ENCODE data around the gene SYNGR2. TPM values are rescaled to one million over a fixed set of nuclear protein-coding genes. Genes with fewer than 3 reads are reported as not detected.
A peak's percentile ranks its signal among the peaks of the same experiment; 100 is the strongest.

SYNGR2 gene
- polyA plus RNA-seq, 3 donors: 270 to 402 (median 350) TPM

DNA sequence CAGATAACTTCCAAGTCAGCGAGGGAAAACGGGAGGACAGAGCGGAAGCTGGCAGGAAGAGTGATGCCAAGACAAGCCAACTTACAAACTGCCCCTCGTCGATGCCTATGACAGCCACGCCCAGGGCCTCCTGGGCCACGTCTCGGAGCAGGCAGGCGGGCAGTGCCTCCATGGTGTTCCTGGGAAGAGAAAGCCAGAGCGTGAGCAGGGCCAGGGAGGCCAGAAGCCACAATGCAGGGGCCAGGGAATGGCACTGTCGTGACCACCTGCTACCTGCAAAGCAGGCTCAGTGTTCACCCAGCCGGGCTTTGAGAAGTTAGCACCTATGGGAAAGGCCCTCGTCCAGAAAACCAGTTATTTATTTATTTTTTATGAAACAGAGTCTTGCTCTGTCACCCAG lies 14.1 kb downstream of the SYNGR2 start:
- Mint-ChIP-seq H3K36me3 (peaks cover 15 to 42% of the 10 kb centered on the region in 2 donors), H3K27me3 (ENCODE audit: low read depth in 3 of 3) (peaks cover 0 to 2% (median 0%) of the 10 kb centered on the region in 3 donors), H3K4me1 (peaks cover 33% of the 10 kb centered on the region), H3K27ac (peak overlapping the region in 3 of 7 donors; percentile 3 to 66 (median 45)), H3K9me3 (no peaks in the 10 kb centered on the region), H3K4me3 (no peak overlapping the region)
- Histone ChIP-seq H4K20me1 (ENCODE audit: insufficient read depth, low read length) (no peaks in the 10 kb centered on the region), H3K79me2 (ENCODE audit: insufficient read depth, low read length) (peaks cover 46% of the 10 kb centered on the region), H3K4me2 (replicated peaks; ENCODE audit: extremely low read depth, low read length, poor library complexity, severe bottlenecking) (no peak overlapping the region), H3K9me3 (replicated peaks in 1 of 2; ENCODE audit: control insufficient read depth in 1 of 2, insufficient read depth in 1 of 2, low read length in 2 of 2) (no peaks in the 10 kb centered on the region), H2AFZ (ENCODE audit: insufficient read depth, low read depth, low read length, poor library complexity, severe bottlenecking) (no peak overlapping the region), H3K9ac (ENCODE audit: insufficient read depth, low read length, poor library complexity, severe bottlenecking) (no peak overlapping the region), H3K4me3 (replicated peaks in 1 of 3; ENCODE audit: low read depth in 2 of 3, low read length in 3 of 3) (no peak overlapping the region), H3K36me3 (replicated peaks in 1 of 2; ENCODE audit: control insufficient read depth in 1 of 2, insufficient read depth in 2 of 2, low read length in 2 of 2) (peaks cover 0 to 4% of the 10 kb centered on the region in 2 donors), H3K27ac (ENCODE audit: low read depth in 1 of 2, low read length in 2 of 2) (no peak overlapping the region), H3K27me3 (ENCODE audit: control insufficient read depth in 2 of 2, insufficient read depth in 2 of 2, low read length in 2 of 2) (no peaks in the 10 kb centered on the region), H3K4me1 (ENCODE audit: control insufficient read depth in 1 of 2, insufficient read depth in 2 of 2, low read length in 2 of 2) (peaks cover 19 to 36% of the 10 kb centered on the region in 2 donors)
- 97% methylated on average over 13 of the region's 13 CpGs for WGBS (ENCODE audit: insufficient coverage)
- no peak for DNase-seq
- intact Hi-C loops (cut with micrococcal nuclease): no loop called here
- TF ChIP-seq, protein P1, sequence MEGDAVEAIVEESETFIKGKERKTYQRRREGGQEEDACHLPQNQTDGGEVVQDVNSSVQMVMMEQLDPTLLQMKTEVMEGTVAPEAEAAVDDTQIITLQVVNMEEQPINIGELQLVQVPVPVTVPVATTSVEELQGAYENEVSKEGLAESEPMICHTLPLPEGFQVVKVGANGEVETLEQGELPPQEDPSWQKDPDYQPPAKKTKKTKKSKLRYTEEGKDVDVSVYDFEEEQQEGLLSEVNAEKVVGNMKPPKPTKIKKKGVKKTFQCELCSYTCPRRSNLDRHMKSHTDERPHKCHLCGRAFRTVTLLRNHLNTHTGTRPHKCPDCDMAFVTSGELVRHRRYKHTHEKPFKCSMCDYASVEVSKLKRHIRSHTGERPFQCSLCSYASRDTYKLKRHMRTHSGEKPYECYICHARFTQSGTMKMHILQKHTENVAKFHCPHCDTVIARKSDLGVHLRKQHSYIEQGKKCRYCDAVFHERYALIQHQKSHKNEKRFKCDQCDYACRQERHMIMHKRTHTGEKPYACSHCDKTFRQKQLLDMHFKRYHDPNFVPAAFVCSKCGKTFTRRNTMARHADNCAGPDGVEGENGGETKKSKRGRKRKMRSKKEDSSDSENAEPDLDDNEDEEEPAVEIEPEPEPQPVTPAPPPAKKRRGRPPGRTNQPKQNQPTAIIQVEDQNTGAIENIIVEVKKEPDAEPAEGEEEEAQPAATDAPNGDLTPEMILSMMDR (IDR thresholded peaks at IDR 0.05): no peak

DNA sequence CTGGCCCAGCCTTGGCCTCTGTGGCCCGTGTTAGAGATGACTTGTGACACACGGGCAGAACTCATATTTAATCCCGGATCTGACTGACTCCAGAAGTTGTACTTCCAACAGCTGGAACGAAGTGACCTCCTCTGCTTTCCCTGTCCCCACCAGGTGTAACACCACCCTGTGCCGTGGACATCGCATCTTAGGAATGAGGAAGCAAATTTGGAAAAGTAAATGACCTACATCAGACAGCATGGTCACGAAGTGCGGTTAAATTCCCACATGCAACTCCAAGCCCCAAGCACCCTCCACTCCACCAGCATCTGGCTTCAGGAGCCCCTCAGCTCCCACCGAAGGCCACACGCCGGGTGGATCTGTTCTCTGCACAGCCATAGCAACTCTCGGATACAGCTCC lies 15.5 kb downstream of the SYNGR2 start:
- intact Hi-C loops (cut with micrococcal nuclease): no loop called here
- Histone ChIP-seq H3K27ac (ENCODE audit: low read depth in 1 of 2, low read length in 2 of 2) (no peak overlapping the region), H3K9ac (ENCODE audit: insufficient read depth, low read length, poor library complexity, severe bottlenecking) (no peak overlapping the region), H3K27me3 (ENCODE audit: control insufficient read depth in 2 of 2, insufficient read depth in 2 of 2, low read length in 2 of 2) (no peaks in the 10 kb centered on the region), H3K4me3 (replicated peaks in 1 of 3; ENCODE audit: low read depth in 2 of 3, low read length in 3 of 3) (no peak overlapping the region), H3K9me3 (replicated peaks in 1 of 2; ENCODE audit: control insufficient read depth in 1 of 2, insufficient read depth in 1 of 2, low read length in 2 of 2) (no peaks in the 10 kb centered on the region), H3K4me2 (replicated peaks; ENCODE audit: extremely low read depth, low read length, poor library complexity, severe bottlenecking) (no peak overlapping the region), H3K79me2 (ENCODE audit: insufficient read depth, low read length) (peaks cover 57% of the 10 kb centered on the region), H2AFZ (ENCODE audit: insufficient read depth, low read depth, low read length, poor library complexity, severe bottlenecking) (no peak overlapping the region), H3K4me1 (ENCODE audit: control insufficient read depth in 1 of 2, insufficient read depth in 2 of 2, low read length in 2 of 2) (peaks cover 33 to 49% of the 10 kb centered on the region in 2 donors), H4K20me1 (ENCODE audit: insufficient read depth, low read length) (no peaks in the 10 kb centered on the region), H3K36me3 (replicated peaks in 1 of 2; ENCODE audit: control insufficient read depth in 1 of 2, insufficient read depth in 2 of 2, low read length in 2 of 2) (peaks cover 0 to 4% of the 10 kb centered on the region in 2 donors)
- no peak overlapping the region for H3K27ac Mint-ChIP-seq
- no peak for DNase-seq
- peaks cover 42% of the 10 kb centered on the region for H3K4me1 Mint-ChIP-seq
- TF ChIP-seq, protein P1 (IDR thresholded peaks at IDR 0.05): no peak
- H3K9me3 Mint-ChIP-seq: no peaks in the 10 kb centered on the region
- H3K27me3 Mint-ChIP-seq (ENCODE audit: low read depth in 3 of 3): peaks cover 0 to 2% (median 0%) of the 10 kb centered on the region in 3 donors
- no peak overlapping the region for H3K4me3 Mint-ChIP-seq
- peaks cover 15 to 42% of the 10 kb centered on the region in 2 donors for H3K36me3 Mint-ChIP-seq
- 100% methylated on average over 6 of the region's 12 CpGs for WGBS (ENCODE audit: insufficient coverage)

Data from CD14-positive monocyte (primary cell).